MM.1S (cell line): ENCODE measurements around the gene PARP8.

Experiments
- DNase-seq: peaks from one replicate; pipeline ENCODE4 v3.0.0-alpha.2; 2015
- H2AFZ ChIP-seq: fragments of 300-600 bp; sonication (generic); 2 replicates; pipeline ENCODE4 v1.6.0; 2016; ENCODE audit warnings: antibody characterized with exemption, low read length
- H3F3A ChIP-seq: fragments of 300-600 bp; sonication (generic); 2 replicates; pipeline ENCODE4 v1.6.1; 2016; ENCODE audit warnings: mild to moderate bottlenecking, antibody characterized with exemption, low read length, moderate library complexity, mixed read lengths; ENCODE audit not compliant: insufficient read depth
- H3K27ac ChIP-seq: fragments of 300-600 bp; sonication (generic); 2 replicates; pipeline ENCODE4 v1.5.1; 2016; ENCODE audit warnings: mild to moderate bottlenecking, low read length
- H3K27me3 ChIP-seq: fragments of 300-600 bp; sonication (generic); replicated peaks from 2 replicates; pipeline ENCODE4 v1.6.0; 2016; ENCODE audit warnings: low read length; ENCODE audit not compliant: insufficient read depth
- H3K36me3 ChIP-seq: fragments of 300-600 bp; sonication (generic); replicated peaks from 2 replicates; pipeline ENCODE4 v1.6.1; 2016; ENCODE audit warnings: mild to moderate bottlenecking, low read length, mixed read lengths; ENCODE audit not compliant: insufficient read depth
- H3K4me1 ChIP-seq: fragments of 300-600 bp; sonication (generic); 2 replicates; pipeline ENCODE4 v1.6.1; 2016; ENCODE audit warnings: low read length, mixed read lengths
- H3K4me2 ChIP-seq: fragments of 300-600 bp; sonication (generic); 2 replicates; pipeline ENCODE4 v1.6.0; 2016; ENCODE audit warnings: low read depth, low read length
- H3K4me3 ChIP-seq: fragments of 300-600 bp; sonication (generic); 2 replicates; pipeline ENCODE4 v1.5.1; 2016; ENCODE audit warnings: low read length, mixed read lengths
- H3K79me2 ChIP-seq: fragments of 300-600 bp; sonication (generic); 2 replicates; pipeline ENCODE4 v1.6.1; 2016; ENCODE audit warnings: mixed run types, low read length, mixed read lengths
- H3K9ac ChIP-seq: fragments of 300-600 bp; sonication (generic); 2 replicates; pipeline ENCODE4 v1.6.1; 2016; ENCODE audit warnings: low read length, mixed read lengths
- H3K9me2 ChIP-seq: fragments of 300-600 bp; sonication (generic); replicated peaks from 2 replicates; pipeline ENCODE4 v1.6.1; 2016; ENCODE audit warnings: mild to moderate bottlenecking, low read length, mixed read lengths; ENCODE audit not compliant: insufficient read depth
- H3K9me3 ChIP-seq: fragments of 300-600 bp; sonication (generic); replicated peaks from 2 replicates; pipeline ENCODE4 v1.6.1; 2016; ENCODE audit warnings: mild to moderate bottlenecking, low read length, mixed read lengths; ENCODE audit not compliant: insufficient read depth
- H4K20me1 ChIP-seq: fragments of 300-600 bp; sonication (generic); 2 replicates; pipeline ENCODE4 v1.6.1; 2016; ENCODE audit warnings: mild to moderate bottlenecking, low read length, moderate library complexity, mixed read lengths; ENCODE audit not compliant: insufficient read depth
- EZH2 ChIP-seq: fragments of 300-600 bp; sonication (generic); optimal IDR thresholded peaks from 2 replicates; pipeline ENCODE3; 2017; ENCODE audit warnings: low read depth, mild to moderate bottlenecking, antibody characterized with exemption, low read length, mixed read lengths
- EZH2phosphoT487 ChIP-seq: fragments of 300-600 bp; sonication (generic); IDR thresholded peaks from 2 replicates; pipeline ENCODE4 v1.6.1; 2018; ENCODE audit warnings: antibody characterized with exemption, low read length
- TF ChIP-seq, protein P1 (sequence below): fragments of 300-600 bp; sonication (generic); IDR thresholded peaks from 2 replicates; pipeline ENCODE4 v1.5.1; 2016; ENCODE audit warnings: antibody characterized with exemption, low read length, mixed read lengths

The PARP8 gene

DNA sequence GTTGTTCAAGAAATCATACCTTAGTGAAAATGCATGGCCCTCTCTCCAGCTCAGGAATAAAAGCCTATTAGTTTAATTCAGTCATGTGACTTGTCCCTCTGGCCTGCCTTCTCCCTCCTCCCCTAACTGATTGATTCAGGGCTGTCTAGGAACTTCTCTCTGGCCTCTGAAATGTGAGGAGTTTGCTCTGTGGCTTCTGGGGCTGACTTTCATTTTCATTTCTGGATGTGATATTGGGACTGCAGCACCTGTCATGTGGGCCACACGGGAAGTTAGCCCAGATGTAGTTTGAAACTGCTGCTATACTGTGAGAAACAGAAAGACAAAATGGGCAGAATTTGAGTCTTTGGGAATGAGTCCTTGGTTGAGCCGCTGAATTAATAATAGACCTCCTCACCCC, 44.8 kb downstream of the PARP8 start:
- Histone ChIP-seq H3K4me2 (peak overlapping the region; percentile 75), H3K4me1 (peaks cover 19% of the 10 kb centered on the region), H3F3A (peaks cover 18% of the 10 kb centered on the region), H3K27me3 (no peaks in the 10 kb centered on the region), H3K79me2 (peaks cover 40% of the 10 kb centered on the region), H3K36me3 (no peaks in the 10 kb centered on the region), H3K9ac (peak overlapping the region; percentile 30; the same call in 1 of the 2 replicates), H3K27ac (peak overlapping the region; percentile 59), H3K9me2 (no peaks in the 10 kb centered on the region), H2AFZ (peak overlapping the region; percentile 55), H3K4me3 (peak overlapping the region; percentile 47), H3K9me3 (no peaks in the 10 kb centered on the region), H4K20me1 (no peaks in the 10 kb centered on the region)
- peak; percentile 94 for DNase-seq
- no peak for TF ChIP-seq EZH2

DNA sequence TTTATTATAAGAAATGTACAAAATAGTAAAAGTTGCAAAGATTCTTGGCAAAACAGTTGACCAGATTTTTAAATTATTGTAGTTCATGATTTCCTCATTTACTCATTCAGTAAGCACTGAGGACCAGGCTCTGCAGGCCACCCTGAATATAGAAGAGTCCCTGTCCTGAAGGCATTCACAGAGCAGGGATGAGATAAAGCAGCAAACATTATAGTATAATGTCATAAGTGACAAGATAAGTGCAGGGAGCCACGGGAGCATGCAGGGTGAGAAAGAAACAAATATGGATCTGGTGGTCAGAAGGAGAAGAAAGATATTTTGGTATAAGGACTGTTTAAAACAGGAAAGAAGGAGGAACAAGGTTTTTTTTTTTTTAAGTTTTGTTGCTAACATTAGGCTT, 46.0 kb downstream of the PARP8 start:
- Histone ChIP-seq H3F3A (peaks cover 18% of the 10 kb centered on the region), H3K4me2 (peak overlapping the region; percentile 75), H3K27ac (peak overlapping the region; percentile 59; the same call in 1 of the 2 replicates), H3K36me3 (no peaks in the 10 kb centered on the region), H3K9me2 (no peaks in the 10 kb centered on the region), H4K20me1 (no peaks in the 10 kb centered on the region), H3K79me2 (peaks cover 43% of the 10 kb centered on the region), H3K27me3 (no peaks in the 10 kb centered on the region), H3K9me3 (no peaks in the 10 kb centered on the region), H3K4me3 (no peak overlapping the region), H3K4me1 (peaks cover 19% of the 10 kb centered on the region), H2AFZ (no peak overlapping the region), H3K9ac (no peak overlapping the region)
- DNase-seq = no peak
- TF ChIP-seq EZH2phosphoT487 (no peak), EZH2 (no peak)
- TF ChIP-seq, protein P1, sequence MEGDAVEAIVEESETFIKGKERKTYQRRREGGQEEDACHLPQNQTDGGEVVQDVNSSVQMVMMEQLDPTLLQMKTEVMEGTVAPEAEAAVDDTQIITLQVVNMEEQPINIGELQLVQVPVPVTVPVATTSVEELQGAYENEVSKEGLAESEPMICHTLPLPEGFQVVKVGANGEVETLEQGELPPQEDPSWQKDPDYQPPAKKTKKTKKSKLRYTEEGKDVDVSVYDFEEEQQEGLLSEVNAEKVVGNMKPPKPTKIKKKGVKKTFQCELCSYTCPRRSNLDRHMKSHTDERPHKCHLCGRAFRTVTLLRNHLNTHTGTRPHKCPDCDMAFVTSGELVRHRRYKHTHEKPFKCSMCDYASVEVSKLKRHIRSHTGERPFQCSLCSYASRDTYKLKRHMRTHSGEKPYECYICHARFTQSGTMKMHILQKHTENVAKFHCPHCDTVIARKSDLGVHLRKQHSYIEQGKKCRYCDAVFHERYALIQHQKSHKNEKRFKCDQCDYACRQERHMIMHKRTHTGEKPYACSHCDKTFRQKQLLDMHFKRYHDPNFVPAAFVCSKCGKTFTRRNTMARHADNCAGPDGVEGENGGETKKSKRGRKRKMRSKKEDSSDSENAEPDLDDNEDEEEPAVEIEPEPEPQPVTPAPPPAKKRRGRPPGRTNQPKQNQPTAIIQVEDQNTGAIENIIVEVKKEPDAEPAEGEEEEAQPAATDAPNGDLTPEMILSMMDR = no peak

DNA sequence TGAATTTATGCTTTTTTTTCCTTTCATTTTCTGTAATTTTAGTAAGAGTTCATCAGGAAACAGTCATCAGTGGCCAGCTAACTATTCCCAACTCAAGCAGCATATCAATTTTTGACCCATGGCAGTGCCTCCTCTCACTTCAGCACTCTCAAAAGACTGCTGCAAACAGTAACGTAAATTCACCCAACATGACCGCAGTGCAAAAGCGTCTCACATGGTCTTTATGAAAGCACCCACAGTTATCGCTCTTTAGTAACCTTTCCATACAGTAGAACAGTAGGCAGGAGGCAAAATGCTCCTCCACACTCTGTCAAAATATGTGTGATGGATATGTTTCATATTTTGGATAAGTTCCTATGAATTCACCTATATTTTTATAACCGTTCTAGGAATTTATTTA, 48.6 kb downstream of the PARP8 start:
- Histone ChIP-seq H3K9me3 (no peaks in the 10 kb centered on the region), H3K36me3 (no peaks in the 10 kb centered on the region), H3K27me3 (no peaks in the 10 kb centered on the region), H3K9me2 (no peaks in the 10 kb centered on the region), H3K9ac (no peak overlapping the region), H3K4me1 (peaks cover 19% of the 10 kb centered on the region), H3F3A (peaks cover 18% of the 10 kb centered on the region), H3K79me2 (peaks cover 56% of the 10 kb centered on the region), H3K4me2 (no peak overlapping the region), H2AFZ (no peak overlapping the region), H4K20me1 (no peaks in the 10 kb centered on the region), H3K4me3 (no peak overlapping the region), H3K27ac (no peak overlapping the region)
- no peak for DNase-seq
- no peak for TF ChIP-seq EZH2phosphoT487
- TF ChIP-seq, protein P1 = no peak
- no peak for TF ChIP-seq EZH2

GRCh38 chr5:50716134-50716533, 49.7 kb downstream of the PARP8 start:
- Histone ChIP-seq H3K36me3 (no peaks in the 10 kb centered on the region), H4K20me1 (no peaks in the 10 kb centered on the region), H3K27ac (no peak overlapping the region), H3K9me2 (no peaks in the 10 kb centered on the region), H3K4me2 (no peak overlapping the region), H3K4me3 (no peak overlapping the region), H3K4me1 (peaks cover 13% of the 10 kb centered on the region), H3K27me3 (no peaks in the 10 kb centered on the region), H3K9me3 (no peaks in the 10 kb centered on the region), H3K79me2 (peaks cover 61% of the 10 kb centered on the region), H2AFZ (no peak overlapping the region), H3F3A (peaks cover 11% of the 10 kb centered on the region), H3K9ac (no peak overlapping the region)
- TF ChIP-seq, protein P1 = no peak
- TF ChIP-seq EZH2phosphoT487 (no peak), EZH2 (no peak)
- DNase-seq = no peak
